ENCODE measurements around the gene NTN3.

DNA sequence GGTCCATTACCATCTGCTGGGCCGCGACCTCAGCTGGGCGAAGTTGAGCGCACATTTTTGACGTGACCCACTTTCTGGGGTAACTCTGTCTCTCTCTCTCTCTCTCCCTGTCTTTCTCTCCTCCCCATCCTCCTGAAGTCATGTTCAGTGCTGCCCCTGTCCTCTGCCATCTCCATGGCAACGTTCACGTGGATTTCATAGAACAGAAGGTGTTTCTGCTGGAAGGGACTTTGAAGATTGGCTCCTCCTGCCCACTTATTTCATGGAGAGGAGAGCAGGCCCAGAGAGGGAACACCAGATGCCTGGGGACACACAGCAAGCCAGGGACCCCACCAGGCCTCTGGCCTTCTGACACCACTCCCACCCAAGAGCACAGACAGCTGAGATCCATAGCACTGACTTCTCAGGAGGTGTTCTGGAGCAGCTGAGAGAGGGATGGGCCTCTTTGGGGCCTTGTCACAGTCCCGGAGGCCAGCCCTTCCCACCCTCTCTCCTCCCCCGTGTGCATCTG, 46.0 kb upstream of the NTN3 start:
- TF ChIP-seq, protein P1, sequence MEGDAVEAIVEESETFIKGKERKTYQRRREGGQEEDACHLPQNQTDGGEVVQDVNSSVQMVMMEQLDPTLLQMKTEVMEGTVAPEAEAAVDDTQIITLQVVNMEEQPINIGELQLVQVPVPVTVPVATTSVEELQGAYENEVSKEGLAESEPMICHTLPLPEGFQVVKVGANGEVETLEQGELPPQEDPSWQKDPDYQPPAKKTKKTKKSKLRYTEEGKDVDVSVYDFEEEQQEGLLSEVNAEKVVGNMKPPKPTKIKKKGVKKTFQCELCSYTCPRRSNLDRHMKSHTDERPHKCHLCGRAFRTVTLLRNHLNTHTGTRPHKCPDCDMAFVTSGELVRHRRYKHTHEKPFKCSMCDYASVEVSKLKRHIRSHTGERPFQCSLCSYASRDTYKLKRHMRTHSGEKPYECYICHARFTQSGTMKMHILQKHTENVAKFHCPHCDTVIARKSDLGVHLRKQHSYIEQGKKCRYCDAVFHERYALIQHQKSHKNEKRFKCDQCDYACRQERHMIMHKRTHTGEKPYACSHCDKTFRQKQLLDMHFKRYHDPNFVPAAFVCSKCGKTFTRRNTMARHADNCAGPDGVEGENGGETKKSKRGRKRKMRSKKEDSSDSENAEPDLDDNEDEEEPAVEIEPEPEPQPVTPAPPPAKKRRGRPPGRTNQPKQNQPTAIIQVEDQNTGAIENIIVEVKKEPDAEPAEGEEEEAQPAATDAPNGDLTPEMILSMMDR (IDR thresholded peaks at IDR 0.05): no peak
- TF ChIP-seq POLR2A (IDR thresholded peaks at IDR 0.05): no peak
